Uterus (tissue), 2 donors: ENCODE measurements around the gene KIRREL3.

Experiments
- CTCF ChIP-seq, 4 experiments: fragments of 200-600 bp in 2 of 4; fragments of 450-650 bp in 2 of 4; sonication (generic) in 2 of 4; IDR thresholded peaks; one replicate each; pipeline ENCODE4 v1.5.1; 2016 to 2019; ENCODE audit warnings: antibody characterized with exemption in 4 of 4, mild to moderate bottlenecking in 2 of 4, moderate library complexity in 1 of 4
- POLR2A ChIP-seq, 2 donors: fragments of 450-650 bp; IDR thresholded peaks; one replicate each; pipeline ENCODE4 v1.6.1; 2016; ENCODE audit warnings: antibody characterized with exemption in 2 of 2, mild to moderate bottlenecking in 1 of 2, moderate library complexity in 1 of 2

- TF ChIP-seq CTCF (IDR thresholded peaks at IDR 0.05) (no peak), POLR2A (IDR thresholded peaks at IDR 0.05) (no peak)
These were observed 85.6 kb downstream of the KIRREL3 start for GRCh38 chr11:126914941-126915340.
